ENCODE results near the gene TMEM129.

DNA sequence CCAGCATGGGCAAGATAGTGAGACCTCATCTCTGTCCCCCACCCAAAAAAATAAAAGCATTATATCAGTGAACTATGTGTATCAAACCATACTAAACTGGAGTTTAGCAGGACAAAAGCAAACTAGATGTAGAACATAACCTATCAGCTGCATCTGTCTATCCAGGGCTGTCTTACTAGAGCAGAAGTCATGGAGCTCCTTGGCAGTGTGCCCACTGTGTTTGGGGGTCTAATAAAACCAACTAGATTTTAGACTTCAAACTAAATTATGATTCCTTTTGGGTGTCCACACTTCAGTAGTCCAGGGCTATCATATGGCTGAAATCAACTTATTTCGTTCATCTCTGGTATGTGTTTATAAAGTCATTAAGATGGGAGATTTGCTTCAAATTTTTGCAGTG is 17.3 kb downstream of the TMEM129 start:
- TF ChIP-seq, protein P1, sequence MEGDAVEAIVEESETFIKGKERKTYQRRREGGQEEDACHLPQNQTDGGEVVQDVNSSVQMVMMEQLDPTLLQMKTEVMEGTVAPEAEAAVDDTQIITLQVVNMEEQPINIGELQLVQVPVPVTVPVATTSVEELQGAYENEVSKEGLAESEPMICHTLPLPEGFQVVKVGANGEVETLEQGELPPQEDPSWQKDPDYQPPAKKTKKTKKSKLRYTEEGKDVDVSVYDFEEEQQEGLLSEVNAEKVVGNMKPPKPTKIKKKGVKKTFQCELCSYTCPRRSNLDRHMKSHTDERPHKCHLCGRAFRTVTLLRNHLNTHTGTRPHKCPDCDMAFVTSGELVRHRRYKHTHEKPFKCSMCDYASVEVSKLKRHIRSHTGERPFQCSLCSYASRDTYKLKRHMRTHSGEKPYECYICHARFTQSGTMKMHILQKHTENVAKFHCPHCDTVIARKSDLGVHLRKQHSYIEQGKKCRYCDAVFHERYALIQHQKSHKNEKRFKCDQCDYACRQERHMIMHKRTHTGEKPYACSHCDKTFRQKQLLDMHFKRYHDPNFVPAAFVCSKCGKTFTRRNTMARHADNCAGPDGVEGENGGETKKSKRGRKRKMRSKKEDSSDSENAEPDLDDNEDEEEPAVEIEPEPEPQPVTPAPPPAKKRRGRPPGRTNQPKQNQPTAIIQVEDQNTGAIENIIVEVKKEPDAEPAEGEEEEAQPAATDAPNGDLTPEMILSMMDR (IDR thresholded peaks at IDR 0.05): no peak
- TF ChIP-seq EZH2 (IDR thresholded peaks at IDR 0.05) (no peak), EZH2phosphoT487 (IDR thresholded peaks at IDR 0.05) (no peak)

Measured in neural progenitor cell (in vitro differentiated cells).